GM19463 (cell line): ENCODE results near the gene TENT4A.
"Not testable (repeated sequence)": the region's sequence is repeated elsewhere in the genome, so short reads cannot be mapped to it uniquely, and the experiment has no call there.

Experiments
- ATAC-seq: cut with Tn5 transposase; IDR thresholded peaks from one replicate; pipeline ENCODE4 v1.9.1; 2021; ENCODE audit warnings: mild to moderate bottlenecking, moderate library complexity; ENCODE audit not compliant: unreplicated experiment

TENT4A gene

DNA sequence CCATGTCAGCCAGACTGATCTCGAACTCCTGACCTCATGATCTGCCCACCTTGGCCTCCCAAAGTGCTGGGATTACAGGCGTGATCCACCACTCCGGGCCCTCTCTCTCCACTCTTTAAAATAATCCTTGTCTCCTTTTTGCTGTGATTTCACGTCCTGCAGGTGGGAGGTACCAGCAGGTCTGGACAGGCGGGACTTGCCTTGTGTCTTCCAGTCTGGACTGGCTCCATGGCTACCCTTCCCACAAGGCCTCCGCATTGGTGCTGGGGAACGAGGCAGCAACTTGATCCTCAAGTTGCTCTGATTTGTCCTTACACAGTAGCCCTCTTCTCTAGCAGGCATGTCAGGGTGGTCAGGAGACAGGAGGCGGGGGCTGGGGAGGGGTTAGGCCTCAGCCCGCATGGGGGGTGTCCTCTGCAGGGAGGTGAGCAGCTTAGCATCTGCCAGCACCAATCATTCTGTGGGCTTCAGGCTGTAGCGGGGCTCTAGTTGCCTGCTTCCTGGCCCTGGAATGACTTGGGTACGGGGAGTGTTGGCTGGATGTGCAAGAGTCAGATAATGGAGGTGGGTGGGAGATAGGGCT, 54.3 kb downstream of the TENT4A start:
- no peak for ATAC-seq

GRCh38 chr5:6768590-6769230, 55.5 kb downstream of the TENT4A start:
- ATAC-seq: no peak

DNA sequence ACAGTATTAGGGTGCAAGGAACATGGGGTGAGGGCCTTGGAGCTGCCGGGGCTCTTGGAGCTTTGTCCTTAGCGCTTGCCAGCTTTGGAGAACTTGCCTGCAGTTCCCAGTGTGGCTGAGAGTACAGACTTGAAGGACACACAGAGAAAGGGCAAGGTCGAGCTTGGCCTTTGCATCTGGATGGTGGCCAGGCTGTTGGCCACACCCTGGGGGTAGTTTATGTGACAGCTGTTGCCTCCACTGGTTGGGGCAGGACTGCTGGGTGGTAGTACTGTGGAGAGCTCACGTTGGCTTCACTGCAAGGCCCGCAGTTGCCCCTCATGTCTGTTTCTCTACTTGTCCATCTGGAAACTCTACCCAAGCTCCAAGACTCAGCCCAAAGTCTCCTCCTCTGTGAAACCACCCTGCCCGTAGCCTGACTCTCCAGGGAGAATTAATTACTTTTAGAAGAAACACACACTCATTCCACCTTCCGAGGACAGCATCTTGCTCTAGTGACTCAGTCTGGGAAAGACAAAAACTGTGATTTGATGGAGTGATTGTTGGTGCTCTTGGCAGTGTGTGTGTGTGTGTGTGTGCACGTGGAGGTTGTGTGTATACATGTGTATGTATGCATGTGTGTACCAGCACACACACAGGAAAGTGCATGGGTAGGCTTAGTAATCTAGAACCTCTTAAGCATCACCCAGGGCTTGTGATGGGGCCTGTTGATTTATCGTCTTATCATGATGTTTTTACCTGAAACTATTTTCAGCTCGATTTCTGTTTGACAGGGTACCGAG, 57.8 kb downstream of the TENT4A start:
- no peak for ATAC-seq

GRCh38 chr5:6772886-6773285, 59.7 kb downstream of the TENT4A start:
- no peak for ATAC-seq

- ATAC-seq: no peak
Observed at GRCh38 chr5:6773342-6774035, 60.3 kb downstream of the TENT4A start.

DNA sequence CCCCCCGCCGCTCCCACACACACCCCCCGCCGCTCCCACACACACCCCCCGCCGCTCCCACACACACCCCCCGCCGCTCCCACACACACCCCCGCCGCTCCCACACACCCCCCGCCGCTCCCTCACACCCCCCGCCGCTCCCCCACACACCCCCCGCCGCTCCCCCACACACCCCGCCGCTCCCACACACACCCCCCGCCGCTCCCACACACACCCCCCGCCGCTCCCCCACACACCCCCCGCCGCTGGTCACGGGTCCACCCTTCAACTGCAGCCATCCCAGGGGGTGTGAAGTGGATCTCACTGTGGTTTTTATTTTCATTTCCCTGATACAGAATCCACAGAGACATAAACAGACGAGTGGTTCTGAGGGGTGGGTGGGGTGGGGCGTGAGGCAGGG, 61.0 kb downstream of the TENT4A start:
- not testable (repeated sequence) for ATAC-seq

GRCh38 chr5:6774721-6775204, 61.5 kb downstream of the TENT4A start:
- no peak for ATAC-seq

DNA sequence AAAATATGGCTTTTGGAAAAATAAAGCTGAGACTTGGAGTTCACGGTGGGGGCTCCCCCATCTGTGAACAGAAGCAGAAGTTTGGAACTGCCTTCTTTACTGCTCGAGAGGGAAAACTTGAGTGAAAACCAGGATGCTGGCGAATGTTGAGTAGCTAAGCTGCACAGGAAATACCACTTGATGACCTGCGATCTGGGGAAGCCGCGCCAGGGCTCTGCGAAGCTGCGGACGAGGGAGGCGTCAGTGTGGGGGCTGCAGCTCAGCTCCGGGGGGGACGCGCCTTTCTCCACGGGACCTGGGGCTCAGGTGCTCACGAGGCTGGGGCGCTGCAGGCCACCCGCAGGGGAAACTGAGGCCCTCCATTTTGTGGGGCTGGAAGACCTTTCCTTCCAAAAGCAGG, 62.3 kb downstream of the TENT4A start:
- no peak for ATAC-seq

- peak; percentile 88 for ATAC-seq
Observed at GRCh38 chr5:6780802-6781391, 67.7 kb downstream of the TENT4A start.

DNA sequence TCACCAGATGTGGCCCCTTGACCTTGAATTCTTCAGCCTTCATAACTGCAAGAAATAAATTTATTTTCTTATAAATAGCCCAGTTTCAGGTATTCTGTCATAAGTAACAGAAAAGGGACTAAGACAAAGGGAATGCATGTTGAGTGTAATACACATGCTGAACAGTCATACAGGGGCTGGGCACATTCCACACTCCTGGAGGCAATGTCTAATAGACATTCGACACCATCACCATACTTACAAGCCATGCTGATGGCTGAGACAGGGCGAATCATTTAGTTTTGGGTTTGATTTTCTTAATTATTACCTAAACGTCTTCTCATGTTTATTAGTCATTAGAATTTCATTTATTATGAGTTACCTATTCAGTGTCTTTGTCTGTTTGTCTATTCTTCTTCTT, 68.5 kb downstream of the TENT4A start:
- no peak for ATAC-seq

DNA sequence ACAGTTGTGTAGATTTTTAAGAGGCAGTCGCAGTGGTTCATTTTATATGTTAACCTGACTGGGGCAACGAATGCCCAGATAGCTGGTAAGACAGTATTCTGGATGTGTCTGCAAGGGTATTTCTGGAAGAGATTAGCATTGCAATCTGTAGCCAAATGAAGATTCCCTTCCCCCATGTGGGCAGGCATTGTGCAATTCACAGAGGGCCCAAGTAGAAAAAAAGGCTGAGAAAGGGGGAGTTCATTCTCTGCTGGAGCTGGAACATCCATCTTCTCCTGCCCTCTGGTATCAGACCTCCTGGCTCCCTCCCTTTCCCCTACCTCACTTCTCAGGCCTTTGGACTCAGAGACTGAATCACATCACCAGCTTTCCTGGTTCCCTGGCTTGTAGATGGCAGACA, 70.6 kb downstream of the TENT4A start:
- ATAC-seq: no peak

GRCh38 chr5:6784481-6784880, 71.2 kb downstream of the TENT4A start:
- ATAC-seq: no peak

DNA sequence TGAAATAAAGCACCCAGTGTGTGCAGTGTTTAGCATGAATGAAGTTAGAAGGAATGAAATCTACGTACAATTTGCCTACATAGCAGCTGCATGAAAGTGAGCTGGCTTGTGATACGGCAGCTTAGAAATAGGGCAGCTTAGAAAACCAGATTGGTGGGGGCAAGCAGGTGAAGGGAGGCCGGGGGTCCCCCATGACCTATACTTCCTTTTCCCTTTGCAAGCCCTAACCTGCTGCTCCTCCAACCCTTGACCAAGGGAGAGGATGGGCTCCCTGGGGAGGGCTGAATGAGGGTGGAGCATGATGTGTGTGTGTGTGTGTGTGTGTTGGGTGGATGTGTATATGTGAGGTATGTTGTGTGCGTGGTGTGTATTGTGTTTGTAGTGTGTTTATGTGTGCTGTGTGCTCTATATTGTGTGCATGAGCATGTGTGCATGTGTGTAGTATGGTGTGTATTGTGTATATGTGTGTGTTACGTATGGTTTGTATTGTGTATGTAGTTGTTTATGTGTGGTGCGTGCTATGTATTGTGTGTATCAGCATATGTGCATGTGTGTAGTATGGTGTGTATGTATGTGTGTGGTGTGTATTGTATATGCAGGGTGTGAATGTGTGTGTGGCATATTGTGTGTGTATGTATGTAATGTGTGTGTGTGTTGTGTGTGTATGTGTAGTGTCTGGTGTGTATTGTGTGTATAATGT, 72.1 kb downstream of the TENT4A start:
- ATAC-seq: no peak

- ATAC-seq: no peak
Observed at GRCh38 chr5:6785861-6786180, 72.6 kb downstream of the TENT4A start.

DNA sequence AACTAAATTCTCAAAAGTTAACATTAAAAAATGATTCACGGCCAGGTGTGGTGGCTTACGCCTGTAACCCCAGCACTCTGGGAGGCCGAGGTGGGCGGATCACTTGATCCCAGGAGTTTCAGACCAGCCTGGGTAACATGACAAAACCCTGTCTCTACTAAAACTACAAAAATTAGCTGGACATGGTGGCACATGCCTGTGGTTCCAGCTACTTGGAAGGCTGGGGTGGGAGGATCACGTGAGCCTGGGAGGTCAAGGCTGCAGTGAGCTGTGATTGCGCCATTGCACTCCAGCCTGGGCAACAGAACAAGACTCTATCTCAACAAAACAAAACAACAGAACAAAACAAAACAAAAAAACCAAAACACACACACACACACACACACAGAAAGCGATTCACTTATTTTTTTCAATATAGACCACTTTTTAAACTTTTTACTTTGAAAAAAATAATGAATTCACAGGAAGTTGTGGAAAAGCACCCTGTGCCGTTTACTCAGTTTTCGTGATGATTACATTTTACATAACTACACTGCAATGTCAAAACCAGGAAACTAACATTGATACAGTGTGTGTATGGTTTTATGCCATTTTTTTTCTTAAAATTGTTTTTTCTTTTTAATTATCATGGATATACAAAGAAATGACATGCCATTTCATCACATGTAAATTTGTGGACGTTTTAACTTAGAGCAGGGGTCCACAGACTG, 73.7 kb downstream of the TENT4A start:
- no peak for ATAC-seq

GRCh38 chr5:6787941-6788340, 74.7 kb downstream of the TENT4A start:
- no peak for ATAC-seq

DNA sequence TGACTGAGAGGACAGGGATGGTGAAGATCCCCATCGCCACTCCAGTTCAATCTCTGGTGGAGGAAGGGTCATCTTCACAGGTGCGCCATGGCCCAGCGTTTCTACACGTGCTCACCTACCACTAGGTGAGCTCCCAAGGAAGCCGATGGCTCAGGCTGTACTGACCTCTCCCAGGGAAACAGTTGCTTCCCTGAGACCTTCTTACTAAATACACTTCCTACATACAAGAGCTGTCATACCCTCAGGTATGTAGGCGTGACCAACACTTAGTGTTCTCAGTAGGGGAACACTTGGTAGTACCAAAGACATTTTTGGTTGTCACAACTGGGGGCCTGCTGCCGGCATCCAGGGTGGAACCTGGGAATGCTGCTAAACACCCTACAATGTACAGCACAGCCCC, 75.2 kb downstream of the TENT4A start:
- ATAC-seq: no peak

- ATAC-seq: no peak
Observed at GRCh38 chr5:6788956-6789649, 75.9 kb downstream of the TENT4A start.

- ATAC-seq: no peak
Observed at GRCh38 chr5:6790346-6790865, 77.2 kb downstream of the TENT4A start.
